Measurements from ENCODE around the gene TCP11.

TCP11 gene

GRCh38 chr6:35105078-35105477, 36.1 kb downstream of the TCP11 start:
- TF ChIP-seq FOXP2 (optimal IDR thresholded peaks at IDR 0.05; ENCODE audit: control extremely low read depth, extremely low read length, insufficient read depth), result no peak
- TF ChIP-seq EZH2 (IDR thresholded peaks at IDR 0.05), result no peak
- TF ChIP-seq POLR2AphosphoS5 (IDR thresholded peaks at IDR 0.05; ENCODE audit: borderline replicate concordance, low read depth, low read length), result no peak
- H3K36me3 ChIP-seq (ENCODE audit: insufficient read depth, low read length), result no peaks in the 10 kb centered on the region
- no peak overlapping the region for H3K4me3 ChIP-seq
- DNase-seq (ENCODE audit: low read depth, low spot score), result no peak
- H3K27ac ChIP-seq, result no peak overlapping the region
- no peak overlapping the region for H3K9ac ChIP-seq (ENCODE audit: insufficient read length)
- no peaks in the 10 kb centered on the region for H3K9me3 ChIP-seq (ENCODE audit: low read depth, low read length)

- no peak overlapping the region for H3K27ac ChIP-seq
- no peak for TF ChIP-seq POLR2AphosphoS5 (IDR thresholded peaks at IDR 0.05; ENCODE audit: borderline replicate concordance, low read depth, low read length)
- TF ChIP-seq FOXP2 (optimal IDR thresholded peaks at IDR 0.05; ENCODE audit: control extremely low read depth, extremely low read length, insufficient read depth), result no peak
- TF ChIP-seq EZH2 (IDR thresholded peaks at IDR 0.05), result no peak
- no peaks in the 10 kb centered on the region for H3K36me3 ChIP-seq (ENCODE audit: insufficient read depth, low read length)
- no peak overlapping the region for H3K9ac ChIP-seq (ENCODE audit: insufficient read length)
- no peak for DNase-seq (ENCODE audit: low read depth, low spot score)
- no peak overlapping the region for H3K4me3 ChIP-seq
- no peaks in the 10 kb centered on the region for H3K9me3 ChIP-seq (ENCODE audit: low read depth, low read length)
These were observed 42.0 kb downstream of the TCP11 start for GRCh38 chr6:35099116-35099515.

DNA sequence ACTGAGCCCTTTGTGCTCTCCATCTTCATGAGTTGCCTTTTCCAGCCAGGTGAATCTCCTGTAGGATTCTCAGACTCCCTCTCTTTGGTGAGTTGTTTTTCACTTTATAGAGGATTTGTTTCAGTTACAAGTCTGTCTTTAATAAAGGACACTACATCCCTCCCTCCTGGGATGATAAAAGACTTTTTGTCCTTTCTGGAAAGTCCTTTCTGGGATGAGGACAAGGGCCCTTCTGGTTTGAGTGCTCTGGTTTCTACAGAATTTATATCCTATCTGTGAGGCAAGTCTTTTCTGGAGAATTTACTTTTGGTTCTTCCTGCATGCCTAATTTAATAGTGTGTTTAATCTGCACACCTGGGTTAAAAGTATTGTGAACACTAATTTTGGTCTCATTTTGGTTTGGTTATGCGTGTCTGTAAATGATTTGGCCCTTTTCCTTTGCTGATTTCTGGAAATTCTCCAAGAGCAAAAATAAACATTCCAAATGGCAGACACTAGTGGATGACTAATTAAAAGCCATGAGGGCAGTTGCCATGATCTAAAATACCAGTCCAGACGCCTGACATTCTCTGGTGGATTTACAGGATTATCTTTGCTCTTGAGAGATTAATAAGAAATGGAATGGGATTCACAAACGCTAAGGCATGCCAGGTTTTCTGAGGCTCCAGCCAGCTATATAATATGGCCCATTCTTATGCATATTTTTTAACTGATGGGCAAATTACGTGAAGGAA, 44.8 kb downstream of the TCP11 start:
- Histone ChIP-seq H3K9ac (ENCODE audit: insufficient read length) (no peak overlapping the region), H3K27ac (peak overlapping the region; percentile 15; the same call in 1 of the 2 replicates), H3K36me3 (ENCODE audit: insufficient read depth, low read length) (no peaks in the 10 kb centered on the region), H3K4me3 (no peak overlapping the region), H3K9me3 (ENCODE audit: low read depth, low read length) (no peaks in the 10 kb centered on the region)
- TF ChIP-seq FOXP2 (optimal IDR thresholded peaks at IDR 0.05; ENCODE audit: control extremely low read depth, extremely low read length, insufficient read depth) (no peak), POLR2AphosphoS5 (IDR thresholded peaks at IDR 0.05; ENCODE audit: borderline replicate concordance, low read depth, low read length) (no peak), EZH2 (IDR thresholded peaks at IDR 0.05) (no peak)
- no peak for DNase-seq (ENCODE audit: low read depth, low spot score)

DNA sequence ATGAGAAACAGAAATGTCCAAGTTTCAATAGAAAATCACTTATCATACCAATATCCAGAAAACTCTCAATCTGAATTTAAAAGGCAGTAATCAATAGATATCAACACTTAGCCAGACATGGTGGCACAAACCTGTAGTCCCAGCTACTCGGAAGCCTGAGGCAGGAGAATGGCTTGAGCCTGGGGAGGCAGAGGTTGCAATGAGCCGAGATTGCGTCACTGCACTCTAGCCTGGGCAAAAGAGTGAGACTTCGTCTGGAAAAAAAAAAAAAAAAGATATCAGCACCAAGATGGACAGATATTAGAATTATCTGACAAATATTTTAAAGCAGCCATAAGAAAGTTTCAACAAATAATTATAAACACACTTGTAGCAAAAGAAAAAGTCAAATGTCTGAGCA, 47.0 kb downstream of the TCP11 start:
- no peaks in the 10 kb centered on the region for H3K36me3 ChIP-seq (ENCODE audit: insufficient read depth, low read length)
- TF ChIP-seq POLR2AphosphoS5 (IDR thresholded peaks at IDR 0.05; ENCODE audit: borderline replicate concordance, low read depth, low read length) (no peak), EZH2 (IDR thresholded peaks at IDR 0.05) (no peak)
- no peak overlapping the region for H3K27ac ChIP-seq
- no peak overlapping the region for H3K4me3 ChIP-seq
- no peaks in the 10 kb centered on the region for H3K9me3 ChIP-seq (ENCODE audit: low read depth, low read length)
- H3K9ac ChIP-seq (ENCODE audit: insufficient read length), result no peak overlapping the region
- DNase-seq (ENCODE audit: low read depth, low spot score), result no peak

DNA sequence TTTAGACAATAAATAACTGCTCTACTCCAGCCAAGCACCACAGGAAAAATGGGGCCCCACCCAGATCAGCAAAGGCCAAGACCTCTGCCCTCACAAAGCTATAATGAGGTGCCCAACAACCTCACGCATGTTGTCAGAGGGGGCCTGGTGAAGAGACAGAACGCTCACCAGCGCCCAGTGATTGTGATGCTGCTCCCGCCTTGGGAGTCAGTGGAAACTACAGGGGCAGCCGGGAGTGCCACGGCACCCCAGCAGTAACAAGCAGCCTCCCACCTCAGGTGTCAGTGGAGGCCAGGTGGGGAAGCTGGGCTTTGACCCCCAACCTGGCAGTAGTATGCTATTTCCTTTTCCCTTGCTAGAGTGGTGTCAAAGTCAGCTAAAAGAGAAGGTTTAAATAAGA, 47.4 kb downstream of the TCP11 start:
- no peak overlapping the region for H3K9ac ChIP-seq (ENCODE audit: insufficient read length)
- no peaks in the 10 kb centered on the region for H3K36me3 ChIP-seq (ENCODE audit: insufficient read depth, low read length)
- no peak overlapping the region for H3K27ac ChIP-seq
- H3K4me3 ChIP-seq, result no peak overlapping the region
- H3K9me3 ChIP-seq (ENCODE audit: low read depth, low read length), result no peaks in the 10 kb centered on the region
- no peak for TF ChIP-seq FOXP2 (optimal IDR thresholded peaks at IDR 0.05; ENCODE audit: control extremely low read depth, extremely low read length, insufficient read depth)
- no peak for TF ChIP-seq EZH2 (IDR thresholded peaks at IDR 0.05)
- TF ChIP-seq POLR2AphosphoS5 (IDR thresholded peaks at IDR 0.05; ENCODE audit: borderline replicate concordance, low read depth, low read length), result no peak
- no peak for DNase-seq (ENCODE audit: low read depth, low spot score)

DNA sequence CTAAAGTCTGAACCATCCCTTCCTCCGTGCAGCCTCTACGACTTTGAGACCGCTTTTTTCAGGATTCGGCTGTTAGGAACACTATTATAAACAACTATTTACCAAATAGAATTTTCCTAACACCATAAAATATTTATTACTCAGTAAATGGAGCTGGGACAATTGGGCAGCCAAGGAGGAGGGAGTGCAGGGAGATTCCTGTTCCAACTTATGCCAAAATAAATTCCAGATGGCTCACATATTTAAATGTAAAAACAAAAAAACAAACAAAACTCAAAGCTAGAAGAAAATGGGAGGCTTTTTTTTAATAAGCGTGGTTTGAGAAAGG, 48.1 kb downstream of the TCP11 start:
- no peak for TF ChIP-seq EZH2 (IDR thresholded peaks at IDR 0.05)
- Histone ChIP-seq H3K9ac (ENCODE audit: insufficient read length) (no peak overlapping the region), H3K9me3 (ENCODE audit: low read depth, low read length) (no peaks in the 10 kb centered on the region), H3K4me3 (no peak overlapping the region), H3K36me3 (ENCODE audit: insufficient read depth, low read length) (no peaks in the 10 kb centered on the region), H3K27ac (0 out of 2 replicates have a peak overlapping the region, but pooled peaks have one; percentile 3)
- DNase-seq (ENCODE audit: low read depth, low spot score), result no peak

GRCh38 chr6:35092362-35093117, 48.6 kb downstream of the TCP11 start:
- TF ChIP-seq EZH2 (IDR thresholded peaks at IDR 0.05) (no peak), FOXP2 (optimal IDR thresholded peaks at IDR 0.05; ENCODE audit: control extremely low read depth, extremely low read length, insufficient read depth) (no peak), POLR2AphosphoS5 (IDR thresholded peaks at IDR 0.05; ENCODE audit: borderline replicate concordance, low read depth, low read length) (no peak)
- H3K4me3 ChIP-seq, result no peak overlapping the region
- H3K9me3 ChIP-seq (ENCODE audit: low read depth, low read length), result no peaks in the 10 kb centered on the region
- no peak overlapping the region for H3K27ac ChIP-seq
- no peak overlapping the region for H3K9ac ChIP-seq (ENCODE audit: insufficient read length)
- H3K36me3 ChIP-seq (ENCODE audit: insufficient read depth, low read length), result no peaks in the 10 kb centered on the region
- DNase-seq (ENCODE audit: low read depth, low spot score), result no peak

GRCh38 chr6:35091346-35092083, 49.6 kb downstream of the TCP11 start:
- Histone ChIP-seq H3K36me3 (ENCODE audit: insufficient read depth, low read length) (no peaks in the 10 kb centered on the region; the same call in 1 of the 2 replicates), H3K27ac (no peak overlapping the region), H3K9me3 (ENCODE audit: low read depth, low read length) (no peaks in the 10 kb centered on the region), H3K9ac (ENCODE audit: insufficient read length) (no peak overlapping the region), H3K4me3 (no peak overlapping the region)
- DNase-seq (ENCODE audit: low read depth, low spot score), result no peak
- TF ChIP-seq POLR2AphosphoS5 (IDR thresholded peaks at IDR 0.05; ENCODE audit: borderline replicate concordance, low read depth, low read length) (no peak), FOXP2 (optimal IDR thresholded peaks at IDR 0.05; ENCODE audit: control extremely low read depth, extremely low read length, insufficient read depth) (no peak), EZH2 (IDR thresholded peaks at IDR 0.05) (no peak)
